NB4 (cell line): ENCODE data around the gene NCOA7.
"Not testable (repeated sequence)": the region's sequence is repeated elsewhere in the genome, so short reads cannot be mapped to it uniquely, and the experiment has no call there.

Source experiments
- DNase-seq: peaks from one replicate; pipeline ENCODE4 v3.0.0; 2010; ENCODE audit warnings: low read depth
- H3K4me3 ChIP-seq: one replicate; pipeline ENCODE4 v1.5.1; 2011; ENCODE audit warnings: mild to moderate bottlenecking, low read depth, low read length, moderate library complexity
- MYC ChIP-seq: IDR thresholded peaks from 2 replicates; pipeline ENCODE4 v1.6.1; 2011; ENCODE audit warnings: low read depth, low read length
- POLR2A ChIP-seq: IDR thresholded peaks from 2 replicates; pipeline ENCODE4 v1.6.1; 2011; ENCODE audit warnings: mild to moderate bottlenecking; ENCODE audit not compliant: insufficient read length; ENCODE audit errors: extremely low read depth
- TF ChIP-seq, protein P1 (sequence below): IDR thresholded peaks from one replicate; pipeline ENCODE4 v1.5.1; 2012; ENCODE audit warnings: low read depth, low read length
- TF ChIP-seq, protein P2 (sequence below): IDR thresholded peaks from 2 replicates; pipeline ENCODE4 v1.6.1; 2011; ENCODE audit warnings: low read depth, low read length

NCOA7 gene

DNA sequence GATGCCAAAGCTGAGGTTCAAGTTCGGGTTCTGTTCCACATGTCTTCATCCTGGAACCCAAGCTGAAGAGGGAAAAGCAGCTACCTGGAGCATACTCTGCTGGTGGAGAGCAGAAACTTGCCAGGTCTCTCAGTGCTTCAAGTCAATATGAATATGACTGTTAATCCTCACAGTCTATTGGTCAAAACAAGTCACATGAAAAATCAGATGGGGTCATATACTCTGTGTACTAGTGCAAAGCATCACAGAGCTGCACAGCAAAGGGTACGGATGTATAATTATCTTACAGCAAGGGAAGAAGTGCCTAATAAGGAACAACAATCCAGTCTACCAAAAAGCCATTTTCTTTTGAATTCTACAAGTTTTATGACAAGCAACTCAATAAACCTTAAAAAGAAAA, 11.6 kb downstream of the NCOA7 start:
- no peak for TF ChIP-seq POLR2A
- TF ChIP-seq, protein P1, sequence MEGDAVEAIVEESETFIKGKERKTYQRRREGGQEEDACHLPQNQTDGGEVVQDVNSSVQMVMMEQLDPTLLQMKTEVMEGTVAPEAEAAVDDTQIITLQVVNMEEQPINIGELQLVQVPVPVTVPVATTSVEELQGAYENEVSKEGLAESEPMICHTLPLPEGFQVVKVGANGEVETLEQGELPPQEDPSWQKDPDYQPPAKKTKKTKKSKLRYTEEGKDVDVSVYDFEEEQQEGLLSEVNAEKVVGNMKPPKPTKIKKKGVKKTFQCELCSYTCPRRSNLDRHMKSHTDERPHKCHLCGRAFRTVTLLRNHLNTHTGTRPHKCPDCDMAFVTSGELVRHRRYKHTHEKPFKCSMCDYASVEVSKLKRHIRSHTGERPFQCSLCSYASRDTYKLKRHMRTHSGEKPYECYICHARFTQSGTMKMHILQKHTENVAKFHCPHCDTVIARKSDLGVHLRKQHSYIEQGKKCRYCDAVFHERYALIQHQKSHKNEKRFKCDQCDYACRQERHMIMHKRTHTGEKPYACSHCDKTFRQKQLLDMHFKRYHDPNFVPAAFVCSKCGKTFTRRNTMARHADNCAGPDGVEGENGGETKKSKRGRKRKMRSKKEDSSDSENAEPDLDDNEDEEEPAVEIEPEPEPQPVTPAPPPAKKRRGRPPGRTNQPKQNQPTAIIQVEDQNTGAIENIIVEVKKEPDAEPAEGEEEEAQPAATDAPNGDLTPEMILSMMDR, result no peak
- TF ChIP-seq, protein P2, sequence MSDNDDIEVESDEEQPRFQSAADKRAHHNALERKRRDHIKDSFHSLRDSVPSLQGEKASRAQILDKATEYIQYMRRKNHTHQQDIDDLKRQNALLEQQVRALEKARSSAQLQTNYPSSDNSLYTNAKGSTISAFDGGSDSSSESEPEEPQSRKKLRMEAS, result no peak
- DNase-seq, result no peak
- H3K4me3 ChIP-seq, result no peak overlapping the region

DNA sequence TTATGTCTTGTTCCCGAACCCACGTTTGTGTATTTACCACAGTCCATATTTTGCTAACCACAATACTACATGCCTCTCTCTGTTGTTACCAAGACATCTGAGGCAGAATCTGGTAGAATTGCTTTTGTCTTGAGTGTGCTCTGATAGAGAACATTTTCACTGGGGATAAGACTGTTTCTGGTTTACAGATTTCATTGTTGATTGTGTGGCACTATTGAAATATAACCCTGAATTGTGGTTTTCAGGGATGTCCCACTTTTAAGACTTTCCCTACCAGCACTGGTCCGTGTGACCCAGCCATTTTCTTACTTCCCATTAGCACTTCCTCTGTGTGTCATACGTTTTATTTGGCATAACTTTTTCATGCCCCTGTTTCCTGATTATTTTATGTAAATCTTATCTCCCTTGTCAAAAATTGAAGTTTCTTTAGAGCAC, 12.2 kb downstream of the NCOA7 start:
- TF ChIP-seq, protein P2, result no peak
- TF ChIP-seq, protein P1, result no peak
- no peak for TF ChIP-seq POLR2A
- no peak for TF ChIP-seq MYC
- DNase-seq, result peak; percentile 61
- no peak overlapping the region for H3K4me3 ChIP-seq

DNA sequence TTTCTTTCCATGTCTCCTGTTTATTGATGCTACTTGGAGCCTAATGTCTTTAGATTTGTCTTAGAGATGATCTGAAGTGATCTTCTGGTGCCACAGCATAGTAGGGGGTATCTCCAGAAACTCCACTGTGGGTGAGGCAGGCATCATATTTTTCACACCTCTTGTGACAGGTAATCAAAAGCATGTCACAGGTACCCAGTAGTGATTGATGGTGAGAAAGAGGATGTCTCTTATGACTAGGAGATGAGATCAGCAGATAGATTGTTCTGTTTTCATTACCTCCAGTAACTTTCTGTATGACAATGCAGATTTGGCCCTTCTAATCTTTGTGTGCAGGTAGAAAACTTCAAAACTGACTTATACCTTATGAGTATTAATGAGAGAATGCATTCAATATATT, 13.5 kb downstream of the NCOA7 start:
- TF ChIP-seq, protein P2, result no peak
- TF ChIP-seq MYC (no peak), POLR2A (no peak)
- TF ChIP-seq, protein P1, result no peak
- no peak for DNase-seq
- H3K4me3 ChIP-seq, result no peak overlapping the region

DNA sequence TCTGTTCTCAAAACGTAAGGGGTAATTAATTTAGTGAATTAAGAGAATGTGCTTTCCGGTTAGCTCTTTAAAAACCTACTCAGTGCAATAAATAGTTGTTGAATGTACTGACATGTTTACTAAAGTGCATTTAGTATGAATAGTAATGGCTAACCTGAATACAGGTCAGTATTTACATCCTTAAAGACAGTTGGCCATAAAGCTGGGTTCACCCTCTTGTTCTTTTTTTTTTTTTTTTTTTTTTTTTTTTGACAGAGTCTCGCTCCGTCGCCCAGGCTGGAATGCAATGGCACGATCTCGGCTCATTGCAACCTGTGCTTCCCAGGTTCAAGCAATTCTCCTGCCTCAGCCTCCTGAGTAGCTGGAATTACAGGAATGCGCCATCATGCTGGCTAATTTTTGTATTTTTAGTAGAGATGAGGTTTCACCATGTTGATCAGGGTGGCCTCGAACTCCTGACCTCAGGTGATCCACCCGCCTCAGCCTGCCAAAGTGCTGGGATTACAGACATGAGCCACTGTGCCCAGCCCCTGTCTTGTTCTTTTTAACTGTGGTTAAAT, 14.2 kb downstream of the NCOA7 start:
- DNase-seq, H3K4me3 ChIP-seq: not testable (repeated sequence)

DNA sequence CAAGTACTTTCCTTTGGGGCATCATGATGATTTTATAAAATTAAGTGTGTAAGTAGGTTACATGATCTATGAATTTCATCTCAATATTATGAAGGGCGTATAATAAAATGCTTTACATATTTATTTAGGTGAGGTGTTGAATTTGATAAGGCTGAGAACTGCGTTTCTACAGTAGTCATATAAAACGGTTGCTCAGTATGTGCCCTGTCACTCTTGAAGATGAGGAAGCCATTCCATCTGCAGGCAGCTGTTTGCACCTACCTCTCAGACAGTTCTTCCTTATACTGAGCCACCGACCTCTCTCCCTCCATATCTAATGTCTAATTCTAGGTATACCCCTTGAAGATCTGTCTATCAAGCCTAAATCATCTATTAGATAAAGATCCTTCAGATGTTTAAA, 16.1 kb downstream of the NCOA7 start:
- no peak overlapping the region for H3K4me3 ChIP-seq
- DNase-seq, result no peak
- TF ChIP-seq POLR2A (no peak), MYC (no peak)
- TF ChIP-seq, protein P2, result no peak
- TF ChIP-seq, protein P1, result no peak

DNA sequence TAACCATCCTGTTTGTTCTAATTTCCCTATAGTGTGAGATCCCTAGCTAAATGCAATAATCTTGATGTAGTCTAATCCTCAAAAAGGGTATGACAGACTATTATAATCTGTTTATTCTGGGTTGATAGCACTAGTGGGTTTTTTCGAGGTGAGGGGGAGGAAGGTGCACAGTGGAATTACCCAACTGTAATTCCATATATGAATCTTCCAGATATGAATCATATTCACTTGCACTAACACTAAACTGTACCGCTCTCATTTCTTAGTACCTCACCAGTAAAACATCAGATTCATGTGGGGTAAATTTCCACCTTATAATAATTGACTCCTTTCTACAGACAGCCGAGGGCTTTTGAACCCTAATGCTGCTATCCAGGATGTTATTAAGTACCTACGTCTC, 16.5 kb downstream of the NCOA7 start:
- DNase-seq, result no peak
- H3K4me3 ChIP-seq, result no peak overlapping the region
- no peak for TF ChIP-seq POLR2A

DNA sequence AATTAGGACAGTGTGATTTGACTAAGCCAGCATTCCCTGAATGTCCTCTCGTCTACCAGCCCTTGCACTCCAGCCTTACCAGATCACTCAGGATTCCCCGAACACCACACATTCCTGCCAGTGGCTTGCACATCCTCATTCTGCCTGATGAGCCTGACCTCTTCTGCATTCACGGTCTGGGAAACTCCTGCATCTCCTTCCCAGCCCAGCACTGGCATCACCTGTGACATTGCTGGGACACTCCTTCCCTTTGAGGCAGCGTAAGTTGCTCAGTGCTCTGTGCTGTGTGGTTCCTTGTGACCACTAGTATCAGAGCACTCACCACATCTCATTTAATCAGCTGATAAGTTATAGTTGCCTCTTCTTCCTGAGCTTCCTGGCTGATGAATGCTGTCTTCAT, 17.3 kb downstream of the NCOA7 start:
- TF ChIP-seq POLR2A, result no peak
- TF ChIP-seq, protein P2, result no peak
- TF ChIP-seq, protein P1, result no peak
- no peak for TF ChIP-seq MYC
- no peak overlapping the region for H3K4me3 ChIP-seq
- DNase-seq, result no peak
